Measurements from ENCODE around the gene CACNA1A. TPM values are rescaled to one million over a fixed set of nuclear protein-coding genes. Genes with fewer than 3 reads are reported as not detected.
"Not testable (repeated sequence)": the region's sequence is repeated elsewhere in the genome, so short reads cannot be mapped to it uniquely, and the experiment has no call there.

The CACNA1A gene
- total RNA-seq, 1 experiment from 2014 or later: 0.86 TPM

DNA sequence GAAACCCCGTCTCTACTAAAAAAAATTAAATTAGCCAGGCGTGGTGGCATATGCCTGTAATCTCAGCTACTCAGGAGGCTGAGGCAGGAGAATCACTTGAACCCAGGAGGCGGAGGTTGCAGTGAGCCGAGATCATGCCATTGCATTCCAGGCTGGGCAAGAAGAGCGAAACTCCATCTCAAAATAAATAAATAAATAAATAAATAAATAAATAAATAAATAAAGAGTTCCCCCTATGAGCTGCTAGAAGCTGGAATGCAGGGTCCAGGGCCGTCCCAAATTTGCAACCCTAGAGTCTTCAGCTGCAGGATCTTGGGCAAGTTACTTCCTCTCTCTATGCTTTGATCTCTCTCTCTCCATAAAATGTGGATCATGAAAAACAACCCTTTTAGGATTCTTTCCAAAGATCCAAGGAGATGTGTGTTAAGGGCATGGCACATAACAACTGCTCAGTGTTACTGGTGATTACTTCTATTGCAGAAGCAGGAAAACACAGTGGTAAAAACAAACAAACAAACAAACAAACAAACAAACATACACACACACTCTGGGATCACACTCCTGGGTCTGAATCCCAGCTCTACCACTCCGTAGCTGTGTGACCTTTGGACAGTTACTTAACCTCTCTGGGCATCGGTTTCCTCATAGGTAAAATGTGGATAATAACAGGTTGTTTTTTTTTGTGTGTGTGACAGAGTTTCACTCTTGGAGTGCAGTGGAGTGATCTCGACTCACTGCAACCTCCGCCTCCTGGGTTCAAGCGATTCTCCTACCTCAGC lies 78.8 kb downstream of the CACNA1A start:
- DNase-seq (ENCODE audit: low read depth): no peak

DNA sequence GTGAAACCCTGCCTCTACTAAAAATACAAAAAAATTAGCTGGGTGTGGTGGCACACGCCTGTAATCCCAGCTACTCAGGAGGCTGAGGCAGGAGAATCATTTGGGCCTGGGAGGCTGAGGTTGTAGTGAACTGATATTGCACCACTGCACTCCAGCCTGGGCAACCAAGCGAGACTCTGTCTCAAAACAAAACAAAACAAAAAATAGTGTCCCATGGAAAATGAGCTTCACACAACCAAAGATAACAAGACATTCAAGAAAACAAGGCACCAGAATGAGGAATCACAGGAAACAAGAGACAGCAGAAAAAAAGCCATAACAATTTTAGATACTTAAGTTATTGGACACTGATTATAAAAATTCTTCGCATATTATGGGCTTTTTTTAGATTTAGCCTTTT lies 80.4 kb downstream of the CACNA1A start:
- DNase-seq (ENCODE audit: low read depth): not testable (repeated sequence)

DNA sequence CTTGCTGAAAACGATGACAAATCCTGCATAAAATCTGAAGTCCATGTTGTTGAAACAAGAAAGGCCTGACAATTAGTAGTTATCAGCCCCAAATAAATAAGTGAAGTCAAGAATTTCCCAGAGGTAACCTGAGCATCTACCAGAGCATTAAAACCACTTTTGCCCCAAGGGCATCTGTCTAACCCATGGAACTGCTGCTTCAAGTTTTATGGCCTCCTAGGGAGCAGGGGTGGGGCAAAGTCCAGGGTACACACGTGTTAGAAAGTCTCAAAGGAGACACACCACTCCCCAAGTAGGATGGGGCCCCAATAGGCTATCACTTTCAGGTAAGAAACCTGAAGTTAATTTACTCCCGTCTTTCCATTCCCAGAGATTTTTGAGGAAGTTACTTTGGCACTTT lies 81.1 kb downstream of the CACNA1A start:
- no peak for DNase-seq (ENCODE audit: low read depth)

DNA sequence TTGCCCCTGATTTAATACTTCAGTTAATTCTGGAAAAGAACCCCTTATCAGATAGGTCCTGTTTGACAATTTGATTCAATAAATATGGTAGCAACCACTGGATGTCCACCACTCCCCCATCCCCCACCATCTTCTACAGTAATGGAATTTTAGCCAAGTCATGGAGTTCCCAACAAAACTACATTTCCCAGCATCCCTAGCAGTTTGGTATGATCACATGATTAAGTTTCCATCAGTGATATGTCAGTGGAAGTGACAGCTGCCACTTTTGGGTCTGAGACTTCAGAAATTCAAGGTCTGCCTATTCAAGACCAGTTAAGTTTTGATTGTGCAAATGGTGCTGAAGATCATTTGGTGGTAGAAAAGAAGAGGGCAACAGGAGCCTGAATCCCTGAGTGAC lies 85.5 kb downstream of the CACNA1A start:
- DNase-seq (ENCODE audit: low read depth): no peak

DNA sequence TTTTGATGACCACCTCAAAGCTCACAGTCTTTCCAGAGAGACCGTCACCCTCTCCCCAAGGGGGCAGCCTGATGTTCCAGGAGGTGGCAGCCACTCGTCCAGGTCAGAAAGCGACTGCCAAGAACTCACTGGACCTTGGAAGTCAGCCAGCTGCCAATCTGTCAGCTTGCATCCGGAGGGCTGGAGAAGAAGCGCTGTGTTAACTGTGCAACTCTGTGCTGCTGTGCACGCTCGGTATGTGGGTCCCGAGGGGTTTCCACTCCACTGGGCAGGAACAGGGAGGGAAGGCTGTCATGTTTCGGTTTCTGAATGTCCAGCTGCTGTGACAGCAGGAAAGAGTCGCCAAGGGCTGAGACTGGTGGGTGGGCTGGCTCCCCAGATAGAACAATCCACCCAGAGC lies 89.2 kb downstream of the CACNA1A start:
- no peak for DNase-seq (ENCODE audit: low read depth)

DNA sequence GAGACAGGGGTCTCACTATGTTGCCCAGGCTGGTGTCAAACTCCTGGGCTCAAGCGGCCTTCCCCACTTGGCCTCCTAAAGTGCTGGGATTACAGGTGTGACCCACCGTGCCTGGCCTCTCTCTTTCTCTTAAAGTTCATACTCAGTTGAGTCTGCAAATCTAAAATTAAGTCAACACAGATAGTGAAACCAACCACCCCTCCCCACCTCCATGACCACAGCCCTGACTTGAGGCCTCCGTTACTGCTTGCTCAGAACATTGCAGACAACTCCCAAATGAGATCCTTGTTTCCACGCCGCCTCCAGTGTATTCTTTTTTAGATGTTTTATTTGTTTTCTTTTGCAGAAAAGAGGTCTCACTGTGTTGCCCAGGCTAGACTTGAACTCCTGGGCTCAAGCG lies 94.4 kb downstream of the CACNA1A start:
- no peak for DNase-seq (ENCODE audit: low read depth)

DNA sequence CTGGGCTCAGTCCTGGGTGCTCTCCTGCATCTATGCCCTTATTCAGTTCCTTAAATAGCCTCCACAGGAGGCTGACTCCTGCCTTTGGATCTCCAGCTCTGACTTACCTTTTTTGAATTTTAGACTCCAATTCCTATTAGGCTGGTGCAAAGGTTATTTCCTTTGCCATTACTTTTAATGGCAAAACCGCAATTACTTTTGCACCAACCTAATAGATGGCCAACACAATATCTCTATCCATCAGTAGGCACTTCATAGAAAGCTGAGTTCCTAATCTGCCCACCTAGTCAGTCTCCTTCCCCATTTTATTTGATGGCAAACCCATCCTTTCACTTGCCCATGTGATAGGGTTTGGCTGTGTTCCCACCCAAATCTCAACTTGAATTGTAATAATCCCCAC lies 95.3 kb downstream of the CACNA1A start:
- DNase-seq (ENCODE audit: low read depth): no peak

DNA sequence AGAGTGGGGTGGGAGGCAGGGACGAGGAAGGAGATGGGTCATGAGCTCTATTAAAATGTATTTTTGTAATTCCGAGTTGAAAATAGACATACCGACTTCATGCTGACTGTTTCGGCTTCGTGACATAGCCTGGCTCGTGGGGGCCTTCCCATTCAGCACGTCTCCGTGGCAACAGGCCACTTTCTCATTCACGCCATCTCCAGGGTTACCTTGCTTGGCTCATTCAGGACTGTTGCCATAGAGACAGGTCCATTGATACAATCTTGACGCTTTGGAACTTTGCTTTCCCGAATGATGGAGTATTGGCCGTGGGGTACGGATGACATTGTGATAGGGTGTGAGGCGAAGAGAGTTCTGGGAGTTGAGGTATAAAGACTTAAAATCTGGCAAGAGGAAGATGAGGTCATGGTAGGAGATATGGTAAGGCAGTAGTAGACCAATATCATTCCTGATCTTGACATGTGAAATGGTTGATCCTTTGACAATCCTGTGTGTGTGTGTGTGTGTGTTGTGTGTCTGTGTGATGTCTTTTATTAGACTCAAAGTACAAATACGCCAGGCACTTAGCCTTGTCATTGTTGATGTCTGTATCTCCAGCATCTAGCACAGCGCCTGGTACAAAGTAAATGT lies 97.3 kb downstream of the CACNA1A start:
- no peak for DNase-seq (ENCODE audit: low read depth)

DNA sequence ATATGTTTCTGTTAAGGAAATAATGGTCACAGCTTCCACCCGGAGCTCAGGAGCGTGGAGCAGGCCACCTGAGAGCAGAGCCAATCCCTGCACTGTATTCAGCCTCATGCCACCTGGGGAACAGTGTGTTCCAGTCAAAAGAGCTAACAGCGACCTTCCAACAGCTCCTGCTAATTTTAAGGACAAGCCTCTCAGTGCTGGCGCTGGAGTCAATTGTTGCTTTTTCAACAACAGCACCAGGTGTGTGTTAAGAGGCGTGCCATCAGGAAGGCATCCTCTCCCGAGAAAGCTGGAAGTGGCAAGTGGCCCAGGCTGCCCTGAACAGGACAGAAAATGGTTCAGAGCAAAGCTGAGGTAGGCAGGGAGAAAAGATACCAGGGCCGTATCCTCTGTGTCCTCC lies 102.0 kb downstream of the CACNA1A start:
- DNase-seq (ENCODE audit: low read depth): no peak

DNA sequence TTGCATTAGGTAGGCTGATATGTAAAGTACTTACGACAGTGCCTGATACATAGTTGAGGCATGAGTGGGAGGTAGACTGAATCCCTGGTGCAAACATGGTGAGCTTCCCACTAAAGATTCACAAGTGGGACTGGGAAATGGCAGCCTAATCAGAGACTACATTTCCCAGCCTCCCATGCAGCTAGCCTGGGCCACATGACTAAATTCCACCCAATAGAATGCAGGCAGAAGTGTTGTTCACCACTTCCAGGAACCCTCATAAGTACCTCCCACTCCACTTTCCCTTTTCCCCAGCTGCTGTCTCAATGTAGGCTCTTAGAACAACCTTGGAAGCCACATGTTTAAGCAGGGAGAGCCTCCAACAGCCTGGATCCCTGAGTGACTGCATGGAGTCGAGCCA lies 104.9 kb downstream of the CACNA1A start:
- DNase-seq (ENCODE audit: low read depth): peak; percentile 81

DNA sequence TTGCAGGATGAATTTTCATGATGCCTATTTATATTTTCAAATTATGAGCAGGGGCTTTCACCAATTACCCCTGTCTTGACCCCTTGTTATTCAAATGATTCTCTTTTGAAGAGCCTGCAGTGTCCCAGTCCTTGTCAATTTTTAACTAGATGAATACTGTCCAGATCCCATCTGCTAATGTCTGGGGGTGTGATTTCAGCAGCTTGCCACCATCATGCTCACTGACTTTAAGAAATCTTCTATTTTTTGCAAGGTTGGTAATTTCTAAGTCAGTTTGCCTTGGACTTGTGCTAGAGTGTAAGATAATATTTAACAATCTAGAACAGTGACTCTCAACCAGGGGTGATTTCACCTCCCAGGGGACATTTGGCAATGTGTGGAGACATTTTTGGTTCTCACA lies 106.0 kb downstream of the CACNA1A start:
- peak; percentile 11 for DNase-seq (ENCODE audit: low read depth)

DNA sequence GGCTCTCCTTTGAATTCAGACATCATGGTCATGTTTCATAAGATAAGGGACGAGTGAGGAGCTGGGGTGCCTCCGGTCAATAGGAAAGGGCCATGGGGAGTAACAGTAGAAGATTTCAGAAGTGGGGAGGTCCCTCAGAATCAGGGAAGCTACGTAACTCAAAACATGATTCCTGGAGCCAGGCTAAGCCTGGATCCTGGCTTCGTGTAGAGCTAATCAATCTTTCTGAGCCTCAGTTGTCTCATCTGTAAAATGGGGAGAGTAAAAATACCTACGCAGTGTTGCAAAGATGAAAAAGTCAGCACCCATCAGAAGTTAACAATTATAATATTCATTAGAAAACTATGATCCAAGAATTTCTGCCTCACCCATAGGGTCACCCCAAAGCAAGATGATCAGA lies 106.5 kb downstream of the CACNA1A start:
- DNase-seq (ENCODE audit: low read depth): no peak

DNA sequence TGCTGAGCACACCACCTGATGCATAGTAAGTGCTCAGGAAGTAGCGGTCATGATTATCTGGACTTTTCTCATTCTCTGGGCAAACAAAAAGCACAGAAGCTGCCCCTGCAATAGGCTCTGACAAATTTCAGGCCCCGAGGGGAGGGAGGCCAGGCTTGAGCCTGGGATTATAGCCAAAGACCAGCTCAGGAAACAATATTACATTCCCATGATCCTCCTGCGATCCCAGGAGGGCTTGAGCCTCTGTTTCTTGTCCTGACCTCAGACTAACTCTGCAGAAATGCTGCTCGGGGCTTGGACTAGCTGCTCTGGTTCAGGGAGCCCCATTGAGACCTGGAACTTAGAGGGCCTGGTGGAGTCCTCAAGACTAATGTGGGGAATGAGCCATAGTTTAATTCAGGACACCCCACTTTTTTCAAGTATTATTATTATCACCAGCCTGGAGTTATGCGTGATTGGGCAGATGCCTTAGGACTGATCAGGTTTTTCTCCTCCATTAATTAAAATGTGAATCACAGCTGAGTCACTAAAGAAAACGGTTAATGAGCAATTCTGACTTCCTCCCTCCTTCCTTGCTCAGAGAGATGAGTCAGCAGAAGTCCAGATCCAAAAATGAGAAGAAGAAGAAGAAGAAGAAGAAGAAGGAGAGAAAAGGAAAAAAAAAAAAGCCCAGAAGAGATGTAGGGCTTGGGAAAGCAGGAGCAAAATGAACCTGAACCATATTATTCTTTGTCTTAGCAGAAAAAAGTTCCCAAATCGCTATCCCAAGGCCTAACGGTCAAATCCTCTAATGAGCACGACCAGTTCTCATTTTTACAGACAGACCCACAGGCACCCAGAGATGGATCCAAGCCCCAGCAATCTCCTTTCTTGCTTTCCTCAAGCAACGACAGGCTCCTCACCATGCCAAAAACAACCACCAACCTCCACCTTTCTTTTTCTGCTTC lies 107.2 kb downstream of the CACNA1A start:
- peak; percentile 95 for DNase-seq (ENCODE audit: low read depth)

DNA sequence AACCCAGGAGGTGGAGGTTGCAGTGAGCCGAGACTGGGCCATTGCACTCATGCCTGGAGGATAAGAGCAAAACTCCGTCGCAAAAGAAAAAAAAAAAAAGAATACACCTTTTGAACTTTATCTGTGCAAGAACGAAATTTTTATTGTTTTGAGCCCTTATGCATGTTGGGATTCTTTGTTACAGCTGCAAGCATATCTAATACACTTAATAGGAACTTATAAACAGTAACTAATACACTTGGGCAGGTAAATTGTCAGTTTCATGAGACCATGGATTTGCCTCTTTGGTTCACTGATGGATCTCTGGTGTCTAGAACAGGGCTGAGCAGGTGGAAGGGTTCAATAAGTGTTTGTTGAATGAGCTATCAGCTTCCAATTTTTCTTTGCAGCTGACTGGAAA lies 108.1 kb downstream of the CACNA1A start:
- DNase-seq (ENCODE audit: low read depth): no peak

DNA sequence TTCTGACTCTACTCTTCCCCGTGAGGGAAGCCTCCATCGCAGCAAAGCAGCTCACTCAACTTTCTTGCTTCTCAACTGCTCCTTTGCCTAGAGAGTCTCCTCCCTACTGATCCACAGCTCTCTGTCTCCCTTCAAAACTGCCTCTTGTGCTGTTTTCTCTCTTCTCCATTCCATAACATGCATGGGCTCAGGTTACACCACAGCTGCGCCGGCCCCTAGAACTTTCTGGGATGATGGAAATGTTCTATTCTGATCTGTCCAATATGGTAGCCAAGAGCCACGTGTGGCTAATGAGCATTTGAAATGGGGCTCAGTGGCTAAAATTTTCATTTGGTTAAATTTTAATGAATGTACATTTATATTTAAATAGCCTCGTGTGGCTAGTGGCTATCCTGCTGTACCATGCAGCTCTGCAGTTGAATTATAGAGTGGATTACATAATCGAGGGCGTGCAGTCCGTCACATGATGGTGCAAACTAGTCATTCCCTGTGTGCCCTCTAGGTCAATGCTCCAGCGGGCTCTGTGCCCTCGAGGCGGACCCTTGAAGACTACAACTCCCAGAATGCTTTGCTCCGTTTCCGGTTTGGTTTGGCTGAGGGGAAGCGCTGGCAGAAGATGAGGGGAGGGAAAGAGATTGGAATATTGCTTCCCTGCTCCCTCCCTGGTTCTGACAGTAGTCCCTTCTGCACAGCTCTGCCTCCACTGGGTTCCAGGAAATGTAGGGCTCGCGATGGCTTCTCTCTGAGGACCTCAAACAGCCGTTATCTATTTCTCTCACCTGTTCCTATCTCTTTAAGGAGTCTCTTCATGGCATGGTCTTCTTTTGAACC lies 109.8 kb downstream of the CACNA1A start:
- peak; percentile 89 for DNase-seq (ENCODE audit: low read depth)

DNA sequence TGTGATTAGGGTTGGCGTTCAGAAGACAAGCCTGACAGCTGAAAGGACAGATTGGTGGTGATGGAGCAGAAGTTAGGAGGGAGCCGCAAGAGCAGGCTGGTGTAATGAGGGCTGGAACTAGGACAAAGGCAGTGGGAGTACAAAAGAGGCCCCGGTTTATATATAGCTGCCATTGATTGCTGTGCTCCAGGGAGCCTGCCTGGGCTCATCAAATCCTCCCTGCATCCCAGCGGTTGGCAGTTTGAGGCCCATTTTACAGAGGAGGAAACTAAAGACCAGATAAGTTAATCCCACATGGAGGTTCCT lies 123.7 kb downstream of the CACNA1A start:
- no peak for DNase-seq (ENCODE audit: low read depth)

DNA sequence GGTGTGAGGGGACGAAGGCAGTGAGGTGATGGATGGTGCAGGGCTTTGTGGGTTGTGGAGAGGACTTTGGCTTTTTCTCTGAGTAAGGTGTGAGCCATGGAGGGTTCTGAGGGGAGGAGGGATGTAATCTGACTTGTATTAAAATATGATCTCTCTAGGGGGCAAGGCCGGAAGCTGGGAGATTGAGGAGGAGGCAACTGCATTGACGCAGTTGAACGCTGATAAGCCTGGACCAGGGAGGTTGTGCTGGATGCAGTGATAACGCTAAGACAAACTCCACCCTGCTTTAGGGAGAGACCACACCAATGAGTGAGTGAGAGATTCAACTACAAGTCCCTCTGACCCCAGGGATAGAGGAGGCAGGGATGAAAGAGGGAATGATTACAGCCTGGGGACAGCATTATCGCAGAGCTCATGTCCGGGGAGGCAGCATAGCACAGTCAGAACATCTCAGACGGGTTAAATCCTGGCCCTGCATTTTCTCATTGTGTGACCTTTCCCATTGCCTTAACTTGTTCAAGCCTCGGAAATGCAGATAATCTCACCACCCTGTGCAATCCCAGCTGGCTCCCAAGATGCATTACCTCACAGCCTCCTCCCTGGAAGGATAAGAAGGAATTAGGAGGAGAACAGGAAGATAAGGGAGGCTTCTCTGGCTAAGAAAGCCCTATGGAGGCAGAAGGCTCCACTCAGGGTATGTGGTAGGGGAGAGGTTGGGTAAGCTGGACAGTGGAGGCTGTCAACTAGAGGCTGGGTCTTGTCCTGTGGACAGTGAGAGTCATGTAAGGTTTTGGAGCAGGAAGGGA lies 124.2 kb downstream of the CACNA1A start:
- DNase-seq (ENCODE audit: low read depth): no peak

DNA sequence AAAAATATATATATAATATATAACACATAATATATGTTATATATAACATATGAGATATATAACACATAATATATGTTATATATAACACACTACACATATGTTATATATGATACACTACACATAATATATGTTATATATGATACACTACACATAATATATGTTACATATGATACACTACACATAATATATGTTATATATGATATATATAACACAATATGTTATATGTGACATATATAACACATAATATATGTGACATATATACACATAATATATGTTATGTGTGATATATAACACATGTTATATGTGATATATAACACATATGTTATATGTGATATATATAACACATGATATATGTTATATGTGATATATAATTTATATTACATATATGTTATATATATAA lies 129.7 kb downstream of the CACNA1A start:
- no peak for DNase-seq (ENCODE audit: low read depth)

DNA sequence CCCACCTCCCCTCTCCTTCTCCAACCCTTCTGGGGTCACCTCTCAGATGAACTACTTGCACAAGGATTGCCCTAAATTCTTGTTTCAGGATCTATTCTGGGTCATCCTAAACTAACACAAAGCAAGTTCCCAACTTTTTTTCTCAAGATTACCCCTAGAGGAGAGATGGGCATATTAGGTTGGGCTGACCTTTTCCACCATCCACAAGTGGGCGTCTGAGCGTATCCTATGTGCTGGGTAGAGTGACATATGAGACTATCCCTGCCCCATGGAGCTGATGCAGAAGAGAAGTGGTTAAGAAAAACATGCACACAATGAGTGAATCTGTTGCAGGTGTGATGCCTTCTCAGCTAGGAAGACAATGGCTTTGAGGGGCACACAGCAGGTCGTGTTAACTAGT lies 132.7 kb downstream of the CACNA1A start:
- no peak for DNase-seq (ENCODE audit: low read depth)

DNA sequence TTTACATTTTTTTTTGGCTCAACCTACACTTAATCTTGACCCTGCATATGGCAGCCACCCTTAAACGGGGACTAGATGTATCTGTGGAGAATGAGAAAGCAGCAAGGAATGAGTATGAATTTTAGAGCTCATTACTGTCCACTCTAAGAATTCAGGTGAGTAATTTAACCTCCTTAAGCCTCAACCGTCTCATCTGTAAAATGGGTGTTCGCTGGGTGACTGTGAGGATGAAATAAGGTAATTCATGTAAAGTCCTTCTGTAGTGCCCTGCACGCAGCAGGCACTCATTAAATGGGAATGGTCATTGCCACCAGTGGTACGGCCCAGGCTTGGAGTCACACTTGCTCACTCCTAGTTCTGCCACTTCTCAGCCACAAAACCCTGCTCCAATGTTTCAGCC lies 135.3 kb downstream of the CACNA1A start:
- DNase-seq (ENCODE audit: low read depth): no peak

Measured in LHCN-M2 (cell line).